MM.1S (cell line): Measurements from ENCODE around the gene BCL2L11.

ENCODE experiments used
- DNase-seq: peaks from one replicate; pipeline ENCODE4 v3.0.0-alpha.2; 2015
- H2AFZ ChIP-seq: fragments of 300-600 bp; sonication (generic); 2 replicates; pipeline ENCODE4 v1.6.0; 2016; ENCODE audit warnings: antibody characterized with exemption, low read length
- H3F3A ChIP-seq: fragments of 300-600 bp; sonication (generic); 2 replicates; pipeline ENCODE4 v1.6.1; 2016; ENCODE audit warnings: mild to moderate bottlenecking, antibody characterized with exemption, low read length, moderate library complexity, mixed read lengths; ENCODE audit not compliant: insufficient read depth
- H3K27ac ChIP-seq: fragments of 300-600 bp; sonication (generic); 2 replicates; pipeline ENCODE4 v1.5.1; 2016; ENCODE audit warnings: mild to moderate bottlenecking, low read length
- H3K27me3 ChIP-seq: fragments of 300-600 bp; sonication (generic); replicated peaks from 2 replicates; pipeline ENCODE4 v1.6.0; 2016; ENCODE audit warnings: low read length; ENCODE audit not compliant: insufficient read depth
- H3K36me3 ChIP-seq: fragments of 300-600 bp; sonication (generic); replicated peaks from 2 replicates; pipeline ENCODE4 v1.6.1; 2016; ENCODE audit warnings: mild to moderate bottlenecking, low read length, mixed read lengths; ENCODE audit not compliant: insufficient read depth
- H3K4me1 ChIP-seq: fragments of 300-600 bp; sonication (generic); 2 replicates; pipeline ENCODE4 v1.6.1; 2016; ENCODE audit warnings: low read length, mixed read lengths
- H3K4me2 ChIP-seq: fragments of 300-600 bp; sonication (generic); 2 replicates; pipeline ENCODE4 v1.6.0; 2016; ENCODE audit warnings: low read depth, low read length
- H3K4me3 ChIP-seq: fragments of 300-600 bp; sonication (generic); 2 replicates; pipeline ENCODE4 v1.5.1; 2016; ENCODE audit warnings: low read length, mixed read lengths
- H3K79me2 ChIP-seq: fragments of 300-600 bp; sonication (generic); 2 replicates; pipeline ENCODE4 v1.6.1; 2016; ENCODE audit warnings: mixed run types, low read length, mixed read lengths
- H3K9ac ChIP-seq: fragments of 300-600 bp; sonication (generic); 2 replicates; pipeline ENCODE4 v1.6.1; 2016; ENCODE audit warnings: low read length, mixed read lengths
- H3K9me2 ChIP-seq: fragments of 300-600 bp; sonication (generic); replicated peaks from 2 replicates; pipeline ENCODE4 v1.6.1; 2016; ENCODE audit warnings: mild to moderate bottlenecking, low read length, mixed read lengths; ENCODE audit not compliant: insufficient read depth
- H3K9me3 ChIP-seq: fragments of 300-600 bp; sonication (generic); replicated peaks from 2 replicates; pipeline ENCODE4 v1.6.1; 2016; ENCODE audit warnings: mild to moderate bottlenecking, low read length, mixed read lengths; ENCODE audit not compliant: insufficient read depth
- H4K20me1 ChIP-seq: fragments of 300-600 bp; sonication (generic); 2 replicates; pipeline ENCODE4 v1.6.1; 2016; ENCODE audit warnings: mild to moderate bottlenecking, low read length, moderate library complexity, mixed read lengths; ENCODE audit not compliant: insufficient read depth
- EZH2 ChIP-seq: fragments of 300-600 bp; sonication (generic); optimal IDR thresholded peaks from 2 replicates; pipeline ENCODE3; 2017; ENCODE audit warnings: low read depth, mild to moderate bottlenecking, antibody characterized with exemption, low read length, mixed read lengths
- EZH2phosphoT487 ChIP-seq: fragments of 300-600 bp; sonication (generic); IDR thresholded peaks from 2 replicates; pipeline ENCODE4 v1.6.1; 2018; ENCODE audit warnings: antibody characterized with exemption, low read length
- TF ChIP-seq, protein P1 (sequence below): fragments of 300-600 bp; sonication (generic); IDR thresholded peaks from 2 replicates; pipeline ENCODE4 v1.5.1; 2016; ENCODE audit warnings: antibody characterized with exemption, low read length, mixed read lengths

BCL2L11 gene

DNA sequence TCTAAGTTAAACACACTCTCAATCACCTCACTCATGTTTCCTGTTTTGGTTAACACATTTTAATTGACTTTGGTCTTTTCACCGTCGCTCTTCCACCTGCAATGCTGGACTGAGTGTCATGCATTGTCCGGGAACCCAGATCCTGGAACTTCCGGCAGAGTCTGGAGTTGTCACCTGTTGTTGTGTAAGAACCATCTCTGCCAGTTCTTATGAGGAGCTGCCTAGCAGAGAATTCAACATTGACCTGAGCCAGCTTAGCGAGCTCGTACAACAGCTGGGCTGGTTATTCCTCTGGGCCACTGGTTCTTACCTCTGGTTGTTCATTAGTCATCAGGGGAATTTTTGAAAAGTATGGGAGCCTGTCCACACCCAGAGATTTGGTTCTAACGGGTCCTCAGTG, 75.7 kb downstream of the BCL2L11 start:
- H3K4me2 ChIP-seq, result no peak overlapping the region
- no peaks in the 10 kb centered on the region for H3K36me3 ChIP-seq
- no peak overlapping the region for H3K9ac ChIP-seq
- no peaks in the 10 kb centered on the region for H3K9me2 ChIP-seq
- H3K4me1 ChIP-seq, result no peaks in the 10 kb centered on the region
- no peak overlapping the region for H3K4me3 ChIP-seq
- no peaks in the 10 kb centered on the region for H3K79me2 ChIP-seq
- H4K20me1 ChIP-seq, result no peaks in the 10 kb centered on the region
- H3K27me3 ChIP-seq, result no peaks in the 10 kb centered on the region
- no peaks in the 10 kb centered on the region for H3K9me3 ChIP-seq
- DNase-seq, result no peak
- H3K27ac ChIP-seq, result no peak overlapping the region
- no peaks in the 10 kb centered on the region for H3F3A ChIP-seq
- TF ChIP-seq, protein P1, sequence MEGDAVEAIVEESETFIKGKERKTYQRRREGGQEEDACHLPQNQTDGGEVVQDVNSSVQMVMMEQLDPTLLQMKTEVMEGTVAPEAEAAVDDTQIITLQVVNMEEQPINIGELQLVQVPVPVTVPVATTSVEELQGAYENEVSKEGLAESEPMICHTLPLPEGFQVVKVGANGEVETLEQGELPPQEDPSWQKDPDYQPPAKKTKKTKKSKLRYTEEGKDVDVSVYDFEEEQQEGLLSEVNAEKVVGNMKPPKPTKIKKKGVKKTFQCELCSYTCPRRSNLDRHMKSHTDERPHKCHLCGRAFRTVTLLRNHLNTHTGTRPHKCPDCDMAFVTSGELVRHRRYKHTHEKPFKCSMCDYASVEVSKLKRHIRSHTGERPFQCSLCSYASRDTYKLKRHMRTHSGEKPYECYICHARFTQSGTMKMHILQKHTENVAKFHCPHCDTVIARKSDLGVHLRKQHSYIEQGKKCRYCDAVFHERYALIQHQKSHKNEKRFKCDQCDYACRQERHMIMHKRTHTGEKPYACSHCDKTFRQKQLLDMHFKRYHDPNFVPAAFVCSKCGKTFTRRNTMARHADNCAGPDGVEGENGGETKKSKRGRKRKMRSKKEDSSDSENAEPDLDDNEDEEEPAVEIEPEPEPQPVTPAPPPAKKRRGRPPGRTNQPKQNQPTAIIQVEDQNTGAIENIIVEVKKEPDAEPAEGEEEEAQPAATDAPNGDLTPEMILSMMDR, result no peak
- TF ChIP-seq EZH2phosphoT487, result no peak
- no peak for TF ChIP-seq EZH2
- H2AFZ ChIP-seq, result no peak overlapping the region

- Histone ChIP-seq H4K20me1 (no peaks in the 10 kb centered on the region), H3K9me3 (no peaks in the 10 kb centered on the region), H3K4me1 (no peaks in the 10 kb centered on the region), H3K79me2 (no peaks in the 10 kb centered on the region), H3K9me2 (no peaks in the 10 kb centered on the region), H3K36me3 (no peaks in the 10 kb centered on the region), H2AFZ (no peak overlapping the region), H3K9ac (no peak overlapping the region), H3K4me2 (no peak overlapping the region), H3K4me3 (no peak overlapping the region), H3K27ac (no peak overlapping the region), H3K27me3 (no peaks in the 10 kb centered on the region), H3F3A (no peaks in the 10 kb centered on the region)
- no peak for DNase-seq
- TF ChIP-seq EZH2, result no peak
- TF ChIP-seq EZH2phosphoT487, result no peak
- TF ChIP-seq, protein P1, result no peak
Measured at GRCh38 chr2:111198701-111199100, 78.0 kb downstream of the BCL2L11 start.

GRCh38 chr2:111199840-111200239, 79.1 kb downstream of the BCL2L11 start:
- Histone ChIP-seq H3K4me1 (no peaks in the 10 kb centered on the region), H3F3A (no peaks in the 10 kb centered on the region), H3K9me2 (no peaks in the 10 kb centered on the region), H3K9me3 (no peaks in the 10 kb centered on the region), H3K4me3 (no peak overlapping the region), H3K27me3 (no peaks in the 10 kb centered on the region), H3K4me2 (no peak overlapping the region), H3K27ac (no peak overlapping the region), H2AFZ (no peak overlapping the region), H3K36me3 (no peaks in the 10 kb centered on the region), H3K9ac (no peak overlapping the region), H4K20me1 (no peaks in the 10 kb centered on the region), H3K79me2 (no peaks in the 10 kb centered on the region)
- DNase-seq, result no peak
- no peak for TF ChIP-seq EZH2phosphoT487
- TF ChIP-seq, protein P1, result no peak
- TF ChIP-seq EZH2, result no peak
